PC-9 (cell line): ENCODE results near the gene TRPC4AP.

Experiments
- EZH2 ChIP-seq: fragments of 200-600 bp; sonication (generic); IDR thresholded peaks from 2 replicates; pipeline ENCODE4 v1.8.0; 2017; ENCODE audit warnings: antibody characterized with exemption, low read depth
- TF ChIP-seq, protein P1 (sequence below): fragments of 200-600 bp; sonication (generic); conservative IDR thresholded peaks from 2 replicates; pipeline ENCODE4 v1.6.1; 2017; ENCODE audit warnings: mixed run types, antibody characterized with exemption, mild to moderate bottlenecking, moderate library complexity

DNA sequence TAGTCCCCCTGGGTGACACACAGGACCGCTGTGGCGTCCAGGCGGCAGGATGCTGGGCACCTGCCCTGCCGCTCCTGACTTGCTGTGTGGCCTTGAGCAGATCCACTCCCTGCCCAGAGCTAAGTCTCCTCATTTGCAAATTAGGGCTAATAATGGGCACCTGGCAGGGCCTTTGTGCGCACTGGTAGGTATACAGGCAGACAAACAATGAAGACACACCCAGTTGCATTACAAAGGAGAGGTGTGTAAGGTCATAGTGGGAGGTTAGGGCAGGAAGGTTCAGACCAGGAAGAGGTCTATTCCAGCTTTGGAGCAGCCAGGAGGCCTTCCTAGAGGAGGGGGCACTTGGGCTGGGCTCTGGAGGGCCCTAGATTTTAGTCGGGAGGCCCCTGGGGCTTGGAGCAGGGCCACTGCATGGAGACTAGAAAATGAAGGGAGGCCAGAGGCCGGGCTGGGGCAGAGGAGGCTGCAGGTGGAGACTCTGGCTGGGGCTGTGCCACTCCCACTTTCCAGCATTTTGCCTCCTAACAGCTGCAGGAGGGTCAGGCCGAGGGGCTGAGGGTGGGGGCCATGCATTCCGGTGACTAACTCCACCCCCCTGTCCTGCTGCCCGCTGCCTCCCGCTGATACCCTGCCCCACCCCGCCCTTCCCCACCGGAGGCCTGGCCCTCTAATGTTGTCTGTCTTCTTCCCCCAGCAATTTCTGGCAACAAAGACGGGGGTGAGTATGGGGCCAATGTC, 108.4 kb downstream of the TRPC4AP start:
- TF ChIP-seq, protein P1, sequence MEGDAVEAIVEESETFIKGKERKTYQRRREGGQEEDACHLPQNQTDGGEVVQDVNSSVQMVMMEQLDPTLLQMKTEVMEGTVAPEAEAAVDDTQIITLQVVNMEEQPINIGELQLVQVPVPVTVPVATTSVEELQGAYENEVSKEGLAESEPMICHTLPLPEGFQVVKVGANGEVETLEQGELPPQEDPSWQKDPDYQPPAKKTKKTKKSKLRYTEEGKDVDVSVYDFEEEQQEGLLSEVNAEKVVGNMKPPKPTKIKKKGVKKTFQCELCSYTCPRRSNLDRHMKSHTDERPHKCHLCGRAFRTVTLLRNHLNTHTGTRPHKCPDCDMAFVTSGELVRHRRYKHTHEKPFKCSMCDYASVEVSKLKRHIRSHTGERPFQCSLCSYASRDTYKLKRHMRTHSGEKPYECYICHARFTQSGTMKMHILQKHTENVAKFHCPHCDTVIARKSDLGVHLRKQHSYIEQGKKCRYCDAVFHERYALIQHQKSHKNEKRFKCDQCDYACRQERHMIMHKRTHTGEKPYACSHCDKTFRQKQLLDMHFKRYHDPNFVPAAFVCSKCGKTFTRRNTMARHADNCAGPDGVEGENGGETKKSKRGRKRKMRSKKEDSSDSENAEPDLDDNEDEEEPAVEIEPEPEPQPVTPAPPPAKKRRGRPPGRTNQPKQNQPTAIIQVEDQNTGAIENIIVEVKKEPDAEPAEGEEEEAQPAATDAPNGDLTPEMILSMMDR: no peak
- no peak for TF ChIP-seq EZH2
